HG03280 (cell line): ENCODE results near the gene COL4A3.
"Not testable (repeated sequence)": the region's sequence is repeated elsewhere in the genome, so short reads cannot be mapped to it uniquely, and the experiment has no call there.

ENCODE experiments used
- ATAC-seq: cut with Tn5 transposase; IDR thresholded peaks from one replicate; pipeline ENCODE4 v1.9.1; 2021; ENCODE audit warnings: mild to moderate bottlenecking, moderate library complexity; ENCODE audit not compliant: unreplicated experiment

COL4A3 gene

DNA sequence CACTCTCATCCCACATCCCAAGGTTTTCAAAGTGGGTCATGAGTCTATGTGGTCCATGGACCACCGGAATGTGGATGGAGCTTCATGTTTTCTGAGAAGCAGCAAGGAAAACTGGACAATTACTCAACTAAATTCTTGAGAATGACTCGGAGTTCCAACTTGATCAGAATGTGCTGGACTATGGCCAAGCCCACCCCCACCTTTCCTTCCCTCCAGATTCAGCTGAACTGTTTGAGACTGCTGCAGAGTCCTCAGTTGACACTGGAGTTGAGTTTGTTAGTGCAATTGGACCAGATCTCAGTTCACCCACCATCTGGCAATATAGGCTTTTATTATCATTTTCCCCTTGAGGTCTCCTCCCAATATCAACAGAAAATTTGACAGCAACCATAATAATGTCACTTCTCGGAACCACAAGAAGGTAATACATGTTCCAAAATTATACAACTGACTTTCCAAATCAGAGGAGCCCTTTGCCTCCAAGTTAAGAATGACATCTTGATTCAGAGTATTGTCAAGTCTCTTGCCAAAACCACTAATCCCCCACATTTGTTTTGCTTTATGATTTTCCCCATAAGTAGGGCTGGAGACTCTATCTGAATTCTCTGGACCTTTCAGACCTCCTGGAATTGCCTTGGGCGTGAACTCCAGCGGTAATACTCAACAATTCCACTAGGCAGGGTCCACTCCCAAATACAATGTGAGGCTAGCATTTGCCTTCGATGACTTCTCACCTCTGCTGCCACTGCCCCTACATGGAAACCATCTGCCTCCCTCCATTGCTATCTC, 9.2 kb upstream of the COL4A3 start:
- ATAC-seq = no peak

GRCh38 chr2:227160164-227160563, 4.3 kb upstream of the COL4A3 start:
- ATAC-seq = no peak

GRCh38 chr2:227161947-227162346, 2.5 kb upstream of the COL4A3 start:
- no peak for ATAC-seq

- peak; percentile 64 for ATAC-seq
These were observed 883 bp upstream of the COL4A3 start for GRCh38 chr2:227163485-227163997.

DNA sequence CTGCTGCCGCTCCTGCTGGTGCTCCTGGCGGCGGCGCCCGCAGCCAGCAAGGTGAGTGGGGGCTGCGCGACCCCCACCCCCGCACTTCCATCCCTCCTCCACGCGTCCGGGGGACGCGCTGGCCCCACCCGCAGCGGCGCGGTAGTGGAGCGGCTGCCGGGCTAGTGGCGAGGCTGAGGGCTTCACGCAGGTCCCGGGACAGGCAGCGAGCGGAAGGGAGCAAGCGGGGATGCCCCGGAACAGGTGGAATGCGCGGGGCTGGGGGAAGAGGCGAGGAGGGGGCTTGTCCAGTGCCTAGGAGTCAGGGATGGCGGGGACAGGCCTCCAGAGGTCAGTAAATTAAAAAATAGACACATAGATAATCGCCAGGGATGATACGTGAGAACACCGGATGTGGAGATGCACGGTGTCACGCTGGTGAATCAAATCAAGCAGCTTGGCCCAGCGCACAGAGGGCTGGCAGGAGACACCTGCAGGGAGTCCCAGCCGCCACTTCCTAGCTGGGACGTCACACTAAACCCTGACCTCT, 403 bp downstream of the COL4A3 start:
- peak; percentile 65 for ATAC-seq

GRCh38 chr2:227171779-227172178, 7.4 kb downstream of the COL4A3 start:
- ATAC-seq = not testable (repeated sequence)

GRCh38 chr2:227177592-227178336, 13.3 kb downstream of the COL4A3 start:
- ATAC-seq = no peak

- ATAC-seq = no peak
These were observed 15.7 kb downstream of the COL4A3 start for GRCh38 chr2:227179988-227180685.

- ATAC-seq = no peak
These were observed 16.3 kb downstream of the COL4A3 start for GRCh38 chr2:227180770-227181169.

DNA sequence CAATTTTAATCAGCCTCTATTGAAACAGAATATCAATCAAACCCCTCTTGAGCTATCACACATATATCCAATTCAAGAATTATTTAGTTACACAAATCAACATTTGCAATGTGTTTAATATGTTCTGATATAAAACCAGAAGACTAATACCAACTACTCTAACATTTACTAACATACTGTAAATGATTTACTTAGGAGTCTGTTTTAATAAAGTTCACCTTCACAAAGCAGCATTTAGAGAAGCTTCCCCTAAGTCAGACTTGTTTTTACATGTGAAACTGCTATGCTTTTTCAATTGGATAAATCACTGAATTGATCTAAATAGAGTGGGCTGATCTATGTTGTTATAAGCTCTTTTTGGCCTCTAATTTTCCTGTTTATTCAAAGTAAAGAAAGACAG, 18.3 kb downstream of the COL4A3 start:
- no peak for ATAC-seq

DNA sequence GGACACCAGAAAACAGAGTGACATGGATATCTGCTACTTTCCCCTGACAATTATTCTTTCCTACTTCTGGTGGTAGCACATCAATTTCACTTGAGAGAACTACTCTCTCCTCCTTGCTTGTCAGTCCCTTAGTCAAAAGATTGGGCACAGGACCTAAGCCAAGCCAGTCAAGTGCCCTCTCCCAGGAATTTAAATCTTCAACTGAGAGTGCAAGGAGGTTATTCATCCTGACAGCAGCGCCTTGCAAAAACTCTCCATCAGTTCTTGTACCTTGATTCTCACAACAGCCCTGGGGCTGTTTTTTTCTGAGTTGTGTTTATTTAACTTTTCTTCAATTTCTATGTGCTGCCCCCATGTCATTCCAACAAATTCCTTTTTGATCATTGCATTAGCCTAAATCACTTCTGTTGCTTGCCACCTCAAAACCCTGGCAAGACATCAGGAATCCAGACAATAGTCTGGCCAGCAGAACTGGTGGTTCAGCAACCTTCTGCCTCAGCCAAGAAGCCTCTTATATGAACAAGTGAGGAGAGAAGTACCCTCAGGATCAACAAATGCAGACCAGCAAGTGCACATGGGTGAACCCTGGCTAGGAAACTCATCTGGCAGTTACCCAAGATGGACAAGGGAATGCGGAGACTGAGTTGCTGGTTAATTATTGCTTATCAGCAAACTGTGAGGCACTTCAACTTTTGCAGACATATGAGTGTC, 19.4 kb downstream of the COL4A3 start:
- no peak for ATAC-seq

DNA sequence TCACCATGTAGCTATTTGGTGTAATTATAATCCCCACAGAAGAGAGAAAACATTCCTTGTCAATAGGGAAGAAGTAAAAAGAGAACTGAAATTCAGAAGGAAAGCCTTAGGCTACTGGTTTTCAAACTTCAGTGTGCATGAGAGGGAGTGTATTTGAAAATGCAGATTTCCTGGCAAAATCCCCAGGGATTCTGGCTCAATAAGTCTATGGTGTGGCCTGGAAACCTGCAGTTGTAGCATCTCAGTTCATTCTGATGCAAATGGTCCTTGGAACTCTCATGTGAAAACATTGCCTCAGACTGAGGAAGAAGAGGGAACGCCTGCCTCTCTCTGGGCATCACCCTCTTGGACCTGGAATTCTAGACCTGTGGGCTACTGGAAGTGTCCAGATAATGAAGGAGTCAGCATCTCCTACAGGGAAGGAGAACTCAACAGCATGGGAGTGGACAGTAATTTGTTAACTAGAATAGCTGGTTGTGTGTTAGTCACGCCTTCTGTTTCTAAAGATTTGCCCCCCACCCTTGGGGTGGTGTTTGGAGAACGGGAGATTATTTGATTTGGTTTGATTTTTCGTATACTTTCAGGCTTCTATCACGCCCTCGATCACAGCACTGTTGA, 21.3 kb downstream of the COL4A3 start:
- no peak for ATAC-seq

DNA sequence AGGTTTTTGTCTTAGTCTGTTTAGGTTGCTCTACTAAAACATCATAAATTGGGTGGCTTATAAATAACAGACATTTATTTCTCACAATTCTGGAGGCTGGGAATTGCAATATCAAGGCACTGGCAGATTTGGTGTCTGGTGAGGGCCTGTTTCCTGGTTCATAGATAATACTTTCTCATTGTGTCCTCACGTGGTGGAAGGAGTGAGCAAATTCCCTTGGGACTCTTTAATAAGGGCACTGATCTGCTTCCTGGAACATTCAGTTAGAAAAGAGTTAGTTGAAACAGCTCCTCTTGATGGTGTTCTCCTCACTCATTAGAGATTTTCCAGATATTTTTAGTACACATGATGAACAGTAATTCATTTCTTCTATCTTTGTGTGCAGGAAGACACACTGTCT, 22.3 kb downstream of the COL4A3 start:
- ATAC-seq = no peak

DNA sequence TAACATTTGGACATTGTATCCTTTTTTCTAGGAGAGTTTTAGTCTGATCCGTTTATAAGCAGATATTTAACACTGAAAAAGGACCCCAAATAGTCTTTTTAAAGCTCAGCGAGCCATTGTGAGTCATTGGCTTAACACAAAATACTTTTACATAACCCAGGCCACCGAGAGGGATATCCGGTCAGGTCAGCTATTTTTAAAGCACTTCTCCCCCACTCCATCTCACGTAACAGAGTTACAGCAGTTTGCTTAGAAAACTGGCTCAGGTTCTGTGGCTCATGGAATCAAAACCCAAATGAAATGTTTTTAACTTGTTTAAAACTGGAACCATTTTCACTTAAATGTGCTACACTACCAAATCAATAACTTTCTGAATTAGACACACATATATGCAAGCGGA, 23.9 kb downstream of the COL4A3 start:
- ATAC-seq = peak; percentile 87

- no peak for ATAC-seq
These were observed 26.9 kb downstream of the COL4A3 start for GRCh38 chr2:227191367-227191766.

DNA sequence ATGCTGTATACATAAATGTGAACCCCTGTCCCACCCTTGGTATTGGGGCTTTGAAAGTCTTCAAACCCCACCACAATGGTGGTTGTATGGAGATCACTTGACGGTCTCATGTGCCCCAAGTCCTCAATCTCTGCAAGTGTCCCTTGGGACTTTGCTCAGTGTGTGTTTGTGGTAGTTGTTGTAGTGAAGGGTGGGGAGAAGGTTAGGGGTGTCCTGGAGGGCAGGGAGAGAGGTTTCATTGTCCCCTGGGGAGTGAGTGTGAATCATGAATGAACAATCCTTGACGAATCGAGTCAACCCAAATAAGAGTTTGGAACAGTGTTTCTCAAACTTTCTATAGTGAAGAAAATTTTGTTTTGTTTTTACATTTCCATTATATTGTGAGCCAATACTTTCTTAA, 28.1 kb downstream of the COL4A3 start:
- no peak for ATAC-seq

- no peak for ATAC-seq
These were observed 29.8 kb downstream of the COL4A3 start for GRCh38 chr2:227194219-227194618.

- no peak for ATAC-seq
These were observed 34.4 kb downstream of the COL4A3 start for GRCh38 chr2:227198866-227199265.

DNA sequence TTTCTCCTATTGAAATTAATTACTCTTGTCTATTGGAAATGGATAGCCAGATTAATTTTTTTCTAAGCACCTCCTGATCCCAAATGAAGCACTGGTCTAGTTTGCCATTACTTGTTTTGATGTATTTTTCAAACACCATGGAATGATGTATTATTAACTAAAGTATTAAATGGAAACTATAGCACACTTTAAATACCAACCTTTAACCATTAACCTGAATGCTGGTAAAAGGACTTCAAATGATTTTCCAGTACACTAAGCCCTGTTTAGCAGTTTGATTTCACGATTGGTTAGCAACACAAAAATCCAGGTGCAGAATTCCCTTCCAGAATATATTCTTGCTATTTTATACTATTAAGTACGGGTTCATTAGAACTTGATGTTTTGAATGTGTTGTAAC, 37.3 kb downstream of the COL4A3 start:
- no peak for ATAC-seq

GRCh38 chr2:227204452-227204851, 40.0 kb downstream of the COL4A3 start:
- ATAC-seq = no peak
